Panc1 (cell line): ENCODE results near the gene NDUFA13. TPM values are rescaled to one million over a fixed set of nuclear protein-coding genes. Genes with fewer than 3 reads are reported as not detected.

Source experiments
- ATAC-seq: fragments of 200-7000 bp; cut with Tn5 transposase; 2 replicates; pipeline ENCODE4 v1.9.1; 2020; ENCODE audit warnings: mild to moderate bottlenecking, moderate library complexity
- BruUV-seq: library from RNA; stranded (reverse); fragments of 400-500 nt; replicated peaks from 2 replicates; lab custom pipeline; 2021; lab: Mats Ljungman, UMichigan
- CTCF ChIA-PET: fragments of 300-600 bp; sonication (Branson Sonifier 250); formaldehyde crosslinking; loops from one replicate; lab custom pipeline; 2022; ENCODE audit warnings: antibody characterized with exemption; lab: Charles Lee
- POLR2A ChIA-PET: fragments of 300-600 bp; sonication (Branson Sonifier 250); formaldehyde crosslinking; loops from one replicate; lab custom pipeline; 2022; ENCODE audit warnings: antibody characterized with exemption; lab: Charles Lee
- DNase-seq: peaks from one replicate; pipeline ENCODE4 v3.0.0-alpha.2; 2010; ENCODE audit warnings: low read depth, low spot score
- H3K27ac ChIP-seq: 2 replicates; pipeline ENCODE4 v1.5.1; 2011; ENCODE audit warnings: mild to moderate bottlenecking, low read length, inconsistent platforms
- H3K27me3 ChIP-seq: fragments of 200-500 bp; sonication (Bioruptor generic); 2 replicates; pipeline ENCODE4 v1.6.0; 2014; ENCODE audit warnings: low read length, inconsistent platforms; ENCODE audit not compliant: control insufficient read depth, insufficient read depth
- H3K36me3 ChIP-seq: fragments of 200-500 bp; sonication (Bioruptor generic); 2 replicates; pipeline ENCODE4 v1.5.1; 2014; ENCODE audit warnings: inconsistent platforms, mild to moderate bottlenecking, low read length, moderate library complexity; ENCODE audit not compliant: control insufficient read depth, insufficient read depth
- H3K4me1 ChIP-seq: 2 replicates; pipeline ENCODE4 v1.5.1; 2011; ENCODE audit warnings: inconsistent platforms, mild to moderate bottlenecking, low read length, moderate library complexity; ENCODE audit not compliant: control insufficient read depth, insufficient read depth
- H3K4me3 ChIP-seq, 2 experiments: 2 replicates each; pipeline ENCODE4 v1.5.1; 2011 to 2012; ENCODE audit warnings: low read depth in 2 of 2, low read length in 2 of 2, mild to moderate bottlenecking in 2 of 2, inconsistent platforms in 1 of 2, moderate library complexity in 1 of 2
- H3K9me3 ChIP-seq: fragments of 200-500 bp; sonication (Bioruptor generic); 2 replicates; pipeline ENCODE4 v1.5.1; 2014; ENCODE audit warnings: low read depth, mild to moderate bottlenecking, inconsistent platforms, low read length, moderate library complexity; ENCODE audit not compliant: control insufficient read depth, insufficient read depth
- CTCF ChIP-seq: fragments of 450-650 bp; IDR thresholded peaks from 2 replicates; pipeline ENCODE4 v1.5.1; 2017; ENCODE audit warnings: mild to moderate bottlenecking
- POLR2AphosphoS5 ChIP-seq: IDR thresholded peaks from 2 replicates; pipeline ENCODE4 v1.6.1; 2012; ENCODE audit warnings: mild to moderate bottlenecking, low read depth, low read length, moderate library complexity
- REST ChIP-seq, 2 experiments: IDR thresholded peaks; 2 replicates each; pipeline ENCODE4 v1.6.1; 2011 to 2012; ENCODE audit warnings: low read depth in 2 of 2, control low read depth in 1 of 2, low read length in 1 of 2, mild to moderate bottlenecking in 1 of 2, moderate library complexity in 1 of 2; ENCODE audit not compliant: insufficient read depth in 1 of 2
- SIN3A ChIP-seq: IDR thresholded peaks from 2 replicates; pipeline ENCODE4 v1.6.1; 2012; ENCODE audit warnings: low read depth, mild to moderate bottlenecking, low read length, moderate library complexity, borderline replicate concordance; ENCODE audit not compliant: insufficient read depth
- TCF7L2 ChIP-seq: IDR thresholded peaks from 2 replicates; pipeline ENCODE4 v1.6.1; 2011; ENCODE audit warnings: mild to moderate bottlenecking, low read depth, low read length, inconsistent platforms
- in situ Hi-C: cut with HindIII; loops from 2 replicates; pipeline ENCODE4 v1.10.0; 2016; ENCODE audit warnings: low sequenced_read_pairs, low pct_unique_long_range_greater_than_20kb
- intact Hi-C: fragments of 100-400 bp; cut with micrococcal nuclease; formaldehyde crosslinking; loops from one replicate; pipeline ENCODE4 v1.10.0; 2022; ENCODE audit not compliant: unreplicated experiment
- total RNA-seq: library from RNA; stranded (reverse); gene quantifications from one replicate; pipeline ENCODE4 v1.2.1, GENCODE V29; 2021; ENCODE audit not compliant: unreplicated experiment

Gene NDUFA13
- total RNA-seq, 1 experiment from 2014 or later, result 287 TPM

- no peaks in the 10 kb centered on the region for H3K36me3 ChIP-seq
- H3K27ac ChIP-seq, result no peak overlapping the region
- in situ Hi-C loops (no loop called here), intact Hi-C loops (no loop called here)
- H3K27me3 ChIP-seq, result no peaks in the 10 kb centered on the region
- CTCF ChIA-PET, result no interaction called here
- H3K4me1 ChIP-seq, result no peaks in the 10 kb centered on the region
- POLR2A ChIA-PET, result no interaction called here
- TF ChIP-seq SIN3A, result no peak
- BruUV-seq, result no TSS peak
- ATAC-seq (no peak), DNase-seq (no peak)
- no peak overlapping the region for H3K4me3 ChIP-seq
- H3K9me3 ChIP-seq, result no peaks in the 10 kb centered on the region
Observed at GRCh38 chr19:19513682-19514081, 2.3 kb upstream of the NDUFA13 start.

- ChIA-PET CTCF (no interaction called here), POLR2A (no interaction called here)
- Histone ChIP-seq H3K36me3 (0 out of 2 replicates have a peak, but pooled peaks cover 1% of the 10 kb centered on the region), H3K4me1 (no peaks in the 10 kb centered on the region), H3K27me3 (no peaks in the 10 kb centered on the region), H3K9me3 (no peaks in the 10 kb centered on the region), H3K27ac (no peak overlapping the region), H3K4me3 (no peak overlapping the region)
- DNase-seq, result no peak
- in situ Hi-C loops, result no loop called here
- TF ChIP-seq REST (IDR thresholded peaks at IDR 0.05; ENCODE audit: insufficient read depth in 1 of 2, low read depth in 2 of 2, low read length in 1 of 2), result no peak
- no peak for TF ChIP-seq CTCF
- no peak for TF ChIP-seq POLR2AphosphoS5
- TF ChIP-seq SIN3A, result no peak
- no peak for TF ChIP-seq TCF7L2
- BruUV-seq, result no TSS peak
- no peak for ATAC-seq
- intact Hi-C loops, result no loop called here
Observed at GRCh38 chr19:19514215-19514657, 1.8 kb upstream of the NDUFA13 start.

- H3K9me3 ChIP-seq, result no peaks in the 10 kb centered on the region
- ChIA-PET POLR2A (no interaction called here), CTCF (no interaction called here)
- in situ Hi-C loops, result no loop called here
- H3K4me3 ChIP-seq, result peak within 1 kb of the TSS; percentile 73 to 80
- H3K4me1 ChIP-seq, result no peaks in the 10 kb centered on the region
- BruUV-seq, result no TSS peak
- no peaks in the 10 kb centered on the region for H3K27me3 ChIP-seq
- DNase-seq (no peak), ATAC-seq (no peak)
- 0 out of 2 replicates have a peak, but pooled peaks cover 2% of the 10 kb centered on the region for H3K36me3 ChIP-seq
- intact Hi-C loops, result no loop called here
- peak within 1 kb of the TSS; percentile 84 for H3K27ac ChIP-seq
- TF ChIP-seq CTCF (no peak), TCF7L2 (no peak), REST (IDR thresholded peaks at IDR 0.05; ENCODE audit: insufficient read depth in 1 of 2, low read depth in 2 of 2, low read length in 1 of 2) (no peak), POLR2AphosphoS5 (no peak), SIN3A (no peak)
Observed at GRCh38 chr19:19514881-19515641, 964 bp upstream of the NDUFA13 start, which contains the start of gene TSSK6. Gene TSSK6 (minus strand): TSS chr19:19515548. CDS start chr19:19515427, 121 bp downstream.
